ENCODE results near the gene SREBF2.

Gene SREBF2

GRCh38 chr22:41832553-41833368 is at the start of gene SREBF2:
Gene SREBF2 (plus strand): TSS chr22:41833105. CDS start chr22:41833271, 166 bp downstream.
- no peak for TF ChIP-seq CTCF (IDR thresholded peaks at IDR 0.05; ENCODE audit: low read depth, low read length)
- no peak for TF ChIP-seq MYC (IDR thresholded peaks at IDR 0.05; ENCODE audit: low read depth, low read length)
- peak; percentile 42 for TF ChIP-seq POLR2A (IDR thresholded peaks at IDR 0.05; ENCODE audit: extremely low read depth, insufficient read length)
- DNase-seq (ENCODE audit: low read depth), result peak; percentile 100
- H3K4me3 ChIP-seq (ENCODE audit: low read depth, low read length), result peak within 1 kb of the TSS; percentile 92

GRCh38 chr22:41787331-41787730 is 45.6 kb upstream of the SREBF2 start:
- no peak for DNase-seq (ENCODE audit: low read depth)
- no peak overlapping the region for H3K4me3 ChIP-seq (ENCODE audit: low read depth, low read length)
- TF ChIP-seq MAX (IDR thresholded peaks at IDR 0.05; ENCODE audit: low read depth, low read length), result no peak
- TF ChIP-seq CTCF (IDR thresholded peaks at IDR 0.05; ENCODE audit: low read depth, low read length), result no peak
- no peak for TF ChIP-seq POLR2A (IDR thresholded peaks at IDR 0.05; ENCODE audit: extremely low read depth, insufficient read length)
- no peak for TF ChIP-seq MYC (IDR thresholded peaks at IDR 0.05; ENCODE audit: low read depth, low read length)

- H3K4me3 ChIP-seq (ENCODE audit: low read depth, low read length), result no peak overlapping the region
- TF ChIP-seq MYC (IDR thresholded peaks at IDR 0.05; ENCODE audit: low read depth, low read length) (no peak), MAX (IDR thresholded peaks at IDR 0.05; ENCODE audit: low read depth, low read length) (no peak), POLR2A (IDR thresholded peaks at IDR 0.05; ENCODE audit: extremely low read depth, insufficient read length) (no peak), CTCF (IDR thresholded peaks at IDR 0.05; ENCODE audit: low read depth, low read length) (no peak)
- no peak for DNase-seq (ENCODE audit: low read depth)
Observed at GRCh38 chr22:41793871-41794270, 39.0 kb upstream of the SREBF2 start.

- no peak for DNase-seq (ENCODE audit: low read depth)
Observed at GRCh38 chr22:41798736-41799135, 34.2 kb upstream of the SREBF2 start.

GRCh38 chr22:41799486-41800347 is 33.2 kb upstream of the SREBF2 start:
- TF ChIP-seq CTCF (IDR thresholded peaks at IDR 0.05; ENCODE audit: low read depth, low read length) (no peak), POLR2A (IDR thresholded peaks at IDR 0.05; ENCODE audit: extremely low read depth, insufficient read length) (no peak), MYC (IDR thresholded peaks at IDR 0.05; ENCODE audit: low read depth, low read length) (no peak), MAX (IDR thresholded peaks at IDR 0.05; ENCODE audit: low read depth, low read length) (no peak)
- DNase-seq (ENCODE audit: low read depth), result peak; percentile 25
- peak overlapping the region; percentile 84 for H3K4me3 ChIP-seq (ENCODE audit: low read depth, low read length)

More at GRCh38 chr22:41798736-41799135, 34.2 kb upstream of the SREBF2 start:
- H3K4me3 ChIP-seq (ENCODE audit: low read depth, low read length), result no peak overlapping the region
- TF ChIP-seq MAX (IDR thresholded peaks at IDR 0.05; ENCODE audit: low read depth, low read length) (no peak), CTCF (IDR thresholded peaks at IDR 0.05; ENCODE audit: low read depth, low read length) (no peak), MYC (IDR thresholded peaks at IDR 0.05; ENCODE audit: low read depth, low read length) (no peak), POLR2A (IDR thresholded peaks at IDR 0.05; ENCODE audit: extremely low read depth, insufficient read length) (no peak)
